Adipocyte (in vitro differentiated cells): ENCODE results near the gene SRL.
A peak's percentile ranks its signal among the peaks of the same experiment; 100 is the strongest.

Source experiments
- DNase-seq: peaks from one replicate; pipeline ENCODE4 v3.0.0-alpha.2; 2015; ENCODE audit warnings: low read depth
- H3K27me3 ChIP-seq: replicated peaks from 2 replicates; pipeline ENCODE4 v1.7.0; 2013; ENCODE audit warnings: mild to moderate bottlenecking, low read length, moderate library complexity; ENCODE audit not compliant: control insufficient read depth, insufficient read depth
- H3K36me3 ChIP-seq: 2 replicates; pipeline ENCODE4 v1.7.0; 2013; ENCODE audit warnings: low read length, mild to moderate bottlenecking, moderate library complexity; ENCODE audit not compliant: control insufficient read depth, insufficient read depth, severe bottlenecking
- H3K4me1 ChIP-seq: 2 replicates; pipeline ENCODE4 v1.7.0; 2013; ENCODE audit warnings: mild to moderate bottlenecking, low read length, moderate library complexity; ENCODE audit not compliant: control insufficient read depth, insufficient read depth
- H3K4me3 ChIP-seq: 2 replicates; pipeline ENCODE4 v1.7.0; 2013; ENCODE audit warnings: mild to moderate bottlenecking, low read length, moderate library complexity
- H3K9ac ChIP-seq: 2 replicates; pipeline ENCODE4 v1.7.0; 2013; ENCODE audit warnings: mild to moderate bottlenecking, low read length, moderate library complexity
- H3K9me3 ChIP-seq: 2 replicates; pipeline ENCODE4 v1.7.0; 2013; ENCODE audit warnings: mild to moderate bottlenecking, low read length, moderate library complexity; ENCODE audit not compliant: control insufficient read depth

SRL gene

DNA sequence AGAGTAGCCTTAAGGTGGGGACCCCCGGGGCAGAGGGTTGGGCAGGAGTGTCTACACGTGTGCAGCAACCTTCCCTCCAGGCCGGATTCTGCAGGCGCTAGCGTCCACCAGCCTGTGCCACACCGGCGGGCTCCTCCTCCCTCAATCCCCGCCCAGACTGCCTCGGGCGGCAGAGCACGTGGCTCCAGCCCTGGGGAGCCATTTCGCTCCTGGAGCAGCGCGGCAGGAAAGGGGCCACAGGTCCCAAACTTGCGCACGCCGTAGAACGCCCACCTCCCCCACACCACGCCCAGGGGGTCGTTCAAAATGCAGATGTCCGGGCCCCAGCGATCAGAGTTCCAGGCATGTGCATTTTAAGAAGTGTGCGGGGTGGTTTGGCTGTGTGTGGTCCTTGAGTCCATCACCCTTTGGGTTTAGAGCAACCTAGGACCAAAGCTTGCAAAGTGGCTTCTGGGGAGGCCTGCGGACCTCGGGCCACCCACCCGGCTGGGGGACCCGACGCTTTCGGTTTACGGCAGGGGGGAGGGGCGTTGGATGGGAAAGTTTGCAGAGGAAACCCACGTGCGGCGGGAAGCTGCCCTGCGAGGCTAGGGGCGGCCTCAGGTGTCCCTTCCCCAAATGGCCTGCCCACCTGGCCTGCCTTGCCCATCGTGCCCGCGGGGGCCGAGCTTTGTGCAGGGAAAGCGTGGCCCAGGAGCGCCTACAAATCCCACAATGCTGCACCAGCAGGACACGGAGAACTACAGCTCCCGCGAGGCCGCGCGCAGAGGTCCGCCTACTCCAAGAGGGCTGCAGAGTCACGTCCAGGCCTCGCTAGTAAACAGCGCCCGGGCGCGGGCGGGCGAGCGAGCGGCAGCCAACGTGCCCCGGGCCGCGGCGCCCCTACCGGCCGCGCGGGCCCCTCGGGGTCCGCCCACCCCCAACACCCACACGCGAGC is 29.6 kb upstream of the SRL start:
- Histone ChIP-seq H3K36me3 (no peaks in the 10 kb centered on the region), H3K9ac (peak overlapping the region; percentile 95), H3K4me1 (peaks cover 8% of the 10 kb centered on the region), H3K27me3 (no peaks in the 10 kb centered on the region), H3K9me3 (no peaks in the 10 kb centered on the region), H3K4me3 (peak overlapping the region; percentile 98)
- peak; percentile 96 for DNase-seq

DNA sequence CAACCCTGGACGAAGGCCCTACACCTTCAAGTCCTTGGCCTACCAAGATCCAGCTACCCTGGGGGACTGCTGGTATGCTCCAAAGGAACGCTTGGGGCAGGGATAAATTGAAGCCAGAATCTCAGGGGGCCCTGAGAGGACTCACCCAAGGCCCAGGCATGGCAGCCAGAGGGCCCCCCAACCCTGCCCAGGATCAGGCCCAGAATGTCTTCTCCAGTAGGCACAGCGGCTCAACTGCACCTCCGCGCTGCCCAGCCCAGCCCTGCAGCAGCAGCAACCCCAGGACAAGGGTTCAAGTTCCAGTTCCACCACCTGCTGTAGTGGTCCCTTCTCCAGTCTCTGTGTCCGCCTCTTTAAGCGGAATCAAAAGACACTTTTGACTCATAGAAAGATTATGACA is 28.7 kb upstream of the SRL start:
- Histone ChIP-seq H3K4me3 (peak overlapping the region; percentile 98), H3K36me3 (no peaks in the 10 kb centered on the region), H3K4me1 (peaks cover 8% of the 10 kb centered on the region), H3K9me3 (no peaks in the 10 kb centered on the region), H3K27me3 (no peaks in the 10 kb centered on the region), H3K9ac (no peak overlapping the region)
- no peak for DNase-seq

DNA sequence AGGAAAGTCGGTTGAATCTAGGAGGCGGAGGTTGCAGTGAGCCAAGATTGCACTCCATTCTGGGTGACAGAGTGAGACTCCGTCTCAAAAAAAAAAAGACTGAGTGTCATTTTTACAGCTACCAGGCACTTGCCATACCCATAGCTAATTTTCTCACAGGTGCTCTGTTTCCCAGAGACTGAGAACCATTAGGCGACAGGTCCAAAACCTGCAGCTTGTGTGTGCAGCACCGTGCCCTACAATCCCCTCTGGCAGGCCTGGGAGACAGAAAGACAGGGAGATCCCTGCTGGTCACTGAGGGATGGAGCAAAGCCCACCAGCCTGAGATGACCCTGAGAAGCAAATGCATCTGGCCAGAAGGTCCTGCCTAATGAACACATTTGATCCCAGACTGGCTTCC is 28.2 kb upstream of the SRL start:
- no peaks in the 10 kb centered on the region for H3K27me3 ChIP-seq
- no peak overlapping the region for H3K9ac ChIP-seq
- no peak for DNase-seq
- no peaks in the 10 kb centered on the region for H3K36me3 ChIP-seq
- H3K4me3 ChIP-seq: no peak overlapping the region
- H3K4me1 ChIP-seq: peaks cover 8% of the 10 kb centered on the region
- no peaks in the 10 kb centered on the region for H3K9me3 ChIP-seq

DNA sequence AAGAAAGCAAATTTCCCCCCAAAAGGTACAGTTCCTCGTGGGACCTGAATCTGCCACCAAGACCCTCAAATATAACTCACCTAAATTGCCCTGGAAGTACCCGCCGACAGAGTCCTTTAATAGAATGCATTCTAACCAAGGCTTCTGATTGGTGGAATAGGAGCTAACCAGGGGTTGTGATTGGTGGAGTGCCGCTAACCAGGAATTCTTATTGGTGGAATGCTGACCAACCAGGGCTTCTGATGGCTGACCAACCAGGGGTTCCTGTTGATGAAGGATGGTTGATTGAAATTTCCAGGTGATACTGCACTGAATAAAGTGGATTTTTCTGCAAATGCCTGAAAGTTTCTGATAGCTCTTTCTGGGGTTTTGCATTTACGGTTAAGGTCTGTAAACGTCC is 24.5 kb upstream of the SRL start:
- Histone ChIP-seq H3K4me1 (peaks cover 17% of the 10 kb centered on the region), H3K9me3 (no peaks in the 10 kb centered on the region), H3K27me3 (no peaks in the 10 kb centered on the region), H3K9ac (no peak overlapping the region), H3K4me3 (no peak overlapping the region), H3K36me3 (peaks cover 7% of the 10 kb centered on the region)
- peak; percentile 19 for DNase-seq

DNA sequence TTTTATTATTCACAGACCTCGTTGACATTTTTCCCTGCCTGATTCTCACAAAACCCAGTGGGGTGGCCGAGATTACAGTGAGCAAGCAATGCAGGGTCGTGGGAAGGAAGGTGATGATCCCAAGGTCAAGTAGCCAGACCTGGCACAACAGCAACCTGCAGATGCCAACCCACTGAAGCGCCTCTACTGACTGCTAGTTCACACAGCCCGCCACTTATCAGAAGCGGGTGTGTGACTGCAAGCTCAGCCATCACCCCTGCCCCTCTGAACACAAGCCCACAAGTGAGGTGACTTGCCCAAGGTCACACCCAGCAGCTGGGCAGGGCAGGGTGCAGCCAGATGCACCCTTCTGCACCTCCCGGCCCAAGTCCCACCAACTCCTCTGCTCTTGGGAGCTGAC is 23.8 kb upstream of the SRL start:
- Histone ChIP-seq H3K4me3 (no peak overlapping the region), H3K9ac (no peak overlapping the region), H3K36me3 (peaks cover 7% of the 10 kb centered on the region), H3K9me3 (no peaks in the 10 kb centered on the region), H3K4me1 (peaks cover 12% of the 10 kb centered on the region), H3K27me3 (no peaks in the 10 kb centered on the region)
- no peak for DNase-seq

DNA sequence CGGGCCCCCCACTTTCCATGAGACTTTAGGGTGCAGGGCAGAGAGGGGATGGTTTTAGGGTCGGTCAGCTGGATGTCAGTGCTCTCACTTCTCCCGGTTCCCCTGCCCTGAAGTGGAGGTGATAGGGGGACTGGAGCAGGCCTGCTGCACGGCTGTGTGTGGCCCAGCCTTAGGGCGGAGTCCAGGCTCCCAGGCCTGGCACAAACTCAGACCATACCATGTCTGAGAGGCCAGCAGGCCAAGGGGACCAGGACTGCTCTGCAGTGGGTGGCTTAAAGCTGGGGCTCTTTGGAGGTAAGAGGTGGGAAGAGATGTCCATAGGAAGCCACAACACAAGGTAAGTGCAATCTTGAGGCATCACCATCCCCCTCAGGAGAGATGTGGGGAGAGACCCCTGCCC is 22.7 kb upstream of the SRL start:
- Histone ChIP-seq H3K27me3 (no peaks in the 10 kb centered on the region), H3K36me3 (peaks cover 7% of the 10 kb centered on the region), H3K4me3 (peak overlapping the region; percentile 28), H3K9me3 (no peaks in the 10 kb centered on the region), H3K9ac (peak overlapping the region; percentile 66), H3K4me1 (peaks cover 11% of the 10 kb centered on the region)
- peak; percentile 42 for DNase-seq

DNA sequence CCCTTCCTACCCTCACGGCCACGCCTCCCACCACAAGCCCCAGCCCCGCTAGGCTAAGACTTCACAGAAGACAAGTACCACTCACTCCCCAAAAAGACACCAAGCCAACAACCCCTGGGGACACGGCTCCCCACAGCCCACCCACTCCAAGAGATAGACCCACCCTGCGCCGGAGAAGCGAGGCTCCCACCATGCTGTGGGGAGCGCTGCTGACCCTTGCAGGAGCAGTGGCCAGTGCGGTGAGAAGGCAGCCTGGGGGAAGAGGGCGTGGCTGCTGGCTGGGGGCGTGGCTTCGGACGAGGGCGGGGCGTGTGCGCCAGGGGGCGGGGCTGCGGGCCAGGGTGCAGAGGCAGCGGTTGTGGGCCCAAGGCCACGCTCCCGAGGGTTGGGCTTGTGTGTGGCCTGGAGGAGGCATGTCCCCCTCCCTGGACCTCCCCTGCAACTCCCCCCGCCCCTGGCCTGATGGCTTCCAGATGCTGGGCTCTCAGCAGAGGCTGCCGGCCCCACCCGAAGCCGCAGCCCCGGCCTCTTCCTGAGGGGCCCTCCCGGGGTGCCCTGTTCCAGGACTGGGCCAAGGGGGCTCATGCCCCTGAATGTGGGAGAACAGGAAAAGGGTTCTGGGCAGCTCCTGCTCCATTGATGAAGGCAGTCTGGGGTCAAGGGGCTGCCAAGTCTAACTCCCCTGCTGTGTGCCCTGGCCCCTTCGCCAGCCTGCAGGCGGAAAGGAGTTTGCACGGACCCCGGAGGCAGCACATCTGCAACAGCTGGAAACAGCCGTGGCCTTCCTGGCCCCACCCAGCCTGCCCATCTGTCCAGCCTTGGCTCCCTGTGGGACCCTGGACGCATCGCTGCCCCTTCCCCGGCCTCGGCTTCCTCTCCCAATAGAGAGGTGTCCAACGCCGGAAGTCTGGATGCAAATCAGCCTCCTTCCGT is 21.9 kb upstream of the SRL start:
- H3K4me3 ChIP-seq: peak overlapping the region; percentile 28
- H3K4me1 ChIP-seq: peaks cover 11% of the 10 kb centered on the region
- peak overlapping the region; percentile 66 for H3K9ac ChIP-seq
- H3K27me3 ChIP-seq: no peaks in the 10 kb centered on the region
- H3K36me3 ChIP-seq: peaks cover 7% of the 10 kb centered on the region
- peak; percentile 98 for DNase-seq
- no peaks in the 10 kb centered on the region for H3K9me3 ChIP-seq

DNA sequence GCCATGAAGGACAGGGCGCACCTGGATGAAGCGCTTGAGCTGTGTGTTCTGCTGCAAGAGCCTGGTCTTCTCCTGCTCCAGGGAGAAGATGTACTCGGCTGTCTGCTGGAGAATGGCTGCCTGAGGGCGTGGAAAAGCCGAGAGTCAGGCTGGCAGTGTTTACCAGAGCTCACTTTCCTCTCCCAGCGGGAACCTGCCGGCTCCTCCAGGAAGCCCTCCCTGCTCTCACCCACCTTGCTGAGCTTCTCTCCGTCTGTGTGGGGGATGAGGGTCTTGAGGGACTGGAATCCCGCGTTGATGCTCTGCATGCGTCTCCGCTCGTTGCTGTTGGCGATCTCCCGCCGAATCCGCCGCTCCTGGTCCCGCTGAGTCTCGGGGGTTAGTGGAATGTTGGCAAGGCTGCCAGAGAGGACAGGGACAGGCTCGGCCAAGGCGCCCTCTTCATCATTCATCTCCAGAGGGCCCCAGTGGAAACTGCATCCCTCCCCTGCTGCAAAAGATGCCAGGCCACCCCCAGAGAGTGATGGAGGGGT is 20.5 kb upstream of the SRL start:
- Histone ChIP-seq H3K4me3 (no peak overlapping the region), H3K27me3 (no peaks in the 10 kb centered on the region), H3K4me1 (peaks cover 11% of the 10 kb centered on the region), H3K9me3 (no peaks in the 10 kb centered on the region), H3K36me3 (peaks cover 10% of the 10 kb centered on the region), H3K9ac (no peak overlapping the region)
- DNase-seq: no peak

DNA sequence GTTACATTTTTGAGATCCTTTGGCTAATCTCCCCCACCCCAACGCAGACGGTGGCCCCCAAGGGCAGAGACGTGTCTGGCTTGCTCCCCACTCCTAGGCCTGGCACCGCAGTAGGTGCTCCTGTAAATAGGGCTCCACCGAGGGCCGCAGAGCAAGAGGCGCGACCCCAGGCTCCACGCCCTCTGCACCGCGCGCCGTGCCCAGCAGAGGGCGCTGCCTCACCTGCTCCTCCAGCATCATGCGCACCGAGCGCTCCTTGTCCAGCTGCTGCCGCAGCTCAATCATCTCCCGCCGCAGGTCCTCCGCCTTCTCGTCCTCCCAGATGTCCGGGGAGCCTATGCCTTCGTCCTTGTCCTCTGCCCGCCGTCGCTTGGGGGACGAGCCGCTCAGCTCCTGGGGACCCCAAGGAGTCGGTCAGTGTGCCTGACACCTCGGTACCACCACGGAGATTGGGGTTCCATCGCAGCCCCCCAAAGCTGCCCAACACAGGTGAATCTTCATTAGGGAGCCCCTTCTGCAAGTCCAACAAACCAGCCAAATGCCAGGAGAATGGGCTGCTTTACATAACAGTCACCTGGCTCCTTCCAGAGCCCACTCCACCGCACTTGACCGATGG is 19.8 kb upstream of the SRL start:
- Histone ChIP-seq H3K27me3 (no peaks in the 10 kb centered on the region), H3K36me3 (peaks cover 10% of the 10 kb centered on the region)

DNA sequence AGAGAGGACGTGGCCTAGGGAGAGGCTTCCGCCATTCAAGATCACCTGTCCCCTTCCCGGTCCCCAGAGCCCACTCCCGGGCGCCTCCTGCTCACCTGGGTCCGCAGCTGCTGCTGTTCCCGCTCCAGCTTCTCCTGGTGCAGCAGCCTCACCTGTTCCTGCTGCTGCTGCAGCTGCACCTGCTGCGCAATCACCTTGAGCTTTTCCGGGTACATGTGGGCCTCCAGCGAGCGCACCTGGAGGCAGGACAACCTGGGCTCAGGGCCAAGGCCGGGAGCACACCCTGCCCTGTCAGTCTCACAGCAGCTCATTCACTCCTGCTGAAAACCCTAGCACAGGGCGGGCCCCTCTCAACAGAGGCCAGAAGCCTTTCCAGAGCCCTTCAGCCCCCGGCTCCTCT is 18.5 kb upstream of the SRL start:
- H3K36me3 ChIP-seq: peaks cover 10% of the 10 kb centered on the region
- H3K9ac ChIP-seq: no peak overlapping the region
- no peak for DNase-seq
- no peaks in the 10 kb centered on the region for H3K9me3 ChIP-seq
- no peaks in the 10 kb centered on the region for H3K27me3 ChIP-seq
- peaks cover 11% of the 10 kb centered on the region for H3K4me1 ChIP-seq
- H3K4me3 ChIP-seq: no peak overlapping the region

More for the DNA sequence above, 19.8 kb upstream of the SRL start:
- no peak overlapping the region for H3K9ac ChIP-seq
- H3K4me1 ChIP-seq: peaks cover 11% of the 10 kb centered on the region
- no peak overlapping the region for H3K4me3 ChIP-seq
- no peak for DNase-seq
- H3K9me3 ChIP-seq: no peaks in the 10 kb centered on the region
